ENCODE results near the gene LTBP2.
A peak's percentile ranks its signal among the peaks of the same experiment; 100 is the strongest.
"Not testable (repeated sequence)": the region's sequence is repeated elsewhere in the genome, so short reads cannot be mapped to it uniquely, and the experiment has no call there.

Gene LTBP2

DNA sequence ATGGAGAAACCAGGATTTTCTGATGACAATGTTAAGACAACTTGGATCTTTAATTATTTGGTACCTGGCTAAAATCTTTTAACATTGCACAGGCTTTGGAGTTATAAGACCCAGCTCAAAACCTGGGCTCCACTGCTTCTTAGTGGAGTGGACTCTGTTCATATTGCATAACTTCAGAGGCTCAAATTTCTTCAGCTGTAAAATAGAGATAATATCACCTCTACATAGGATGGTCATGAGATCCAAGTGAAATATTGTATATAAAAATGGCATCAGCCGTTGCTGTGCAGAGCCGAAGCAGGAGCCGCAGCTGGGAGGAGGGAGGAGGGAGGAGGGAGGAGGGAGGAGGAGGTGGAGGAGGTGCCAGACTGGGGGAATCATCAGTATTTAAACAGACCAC, 129.5 kb downstream of the LTBP2 start:
- DNase-seq (ENCODE audit: low spot score), result no peak

DNA sequence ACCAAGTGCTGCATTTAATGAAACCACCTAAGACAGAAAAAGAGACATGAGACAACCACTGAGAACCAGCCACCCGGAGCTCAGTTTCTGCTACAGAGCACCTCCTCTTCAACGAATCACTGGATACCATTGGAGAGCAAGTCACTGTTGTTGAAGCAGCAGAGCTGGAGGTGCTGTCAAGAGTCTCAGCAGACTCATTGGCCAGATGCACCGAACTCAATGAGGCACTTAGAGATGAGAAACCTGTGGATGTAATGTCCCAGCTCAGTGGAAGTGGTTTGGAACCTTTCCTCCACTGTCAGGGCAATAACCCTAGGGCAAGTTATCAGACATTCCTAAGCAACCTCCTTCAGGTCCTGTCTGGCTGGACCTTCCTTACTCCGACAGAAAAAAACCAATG, 132.0 kb downstream of the LTBP2 start:
- no peak for DNase-seq (ENCODE audit: low spot score)

DNA sequence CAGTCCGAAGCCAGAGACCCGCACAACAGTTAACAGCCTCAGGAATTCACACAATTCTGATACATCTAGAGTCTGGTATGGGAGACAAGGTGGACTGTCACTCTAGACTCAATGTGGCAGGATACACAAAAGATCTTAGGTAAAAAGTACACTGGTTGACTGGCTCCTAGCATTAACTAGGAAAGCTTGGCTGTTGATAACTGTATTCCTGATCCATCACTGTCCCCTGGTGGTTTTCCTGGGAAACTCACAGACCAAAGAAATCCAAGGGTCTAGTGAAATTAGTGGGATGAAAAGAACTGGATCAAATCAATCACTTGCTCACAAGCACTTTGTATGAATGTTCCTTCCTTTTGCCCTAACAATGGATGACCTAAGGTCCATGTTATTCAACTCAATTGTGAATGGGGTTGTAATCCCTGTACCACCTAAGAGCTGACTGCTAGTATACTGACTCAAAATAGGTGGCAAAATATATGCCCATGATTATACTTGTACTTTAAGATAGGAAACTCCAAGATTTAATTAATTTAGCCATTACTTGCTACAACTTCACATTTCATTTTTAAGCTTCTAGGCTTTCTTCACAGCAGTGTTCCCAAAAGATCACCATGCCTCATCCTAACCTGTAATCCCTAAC, 132.9 kb downstream of the LTBP2 start:
- DNase-seq (ENCODE audit: low spot score), result no peak

DNA sequence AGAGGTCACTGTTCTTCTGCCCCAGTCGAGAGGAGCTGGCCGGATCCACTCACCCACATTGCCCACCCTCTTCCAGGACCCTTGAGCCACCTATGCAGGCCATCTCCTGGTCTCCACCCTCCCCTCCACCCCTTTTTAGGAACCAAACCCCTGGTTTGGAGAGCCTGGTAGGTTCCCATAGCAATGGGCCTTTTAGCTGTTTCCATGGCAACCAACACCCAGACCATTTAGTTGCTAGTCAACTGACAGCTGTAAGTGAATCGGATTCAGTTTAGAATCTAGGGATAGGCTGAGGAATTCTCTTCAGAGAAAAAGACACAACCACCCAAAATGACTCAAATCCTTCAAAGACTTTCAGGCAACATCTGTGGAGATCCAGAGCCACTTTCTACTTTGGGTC, 135.4 kb downstream of the LTBP2 start:
- DNase-seq (ENCODE audit: low spot score), result no peak

DNA sequence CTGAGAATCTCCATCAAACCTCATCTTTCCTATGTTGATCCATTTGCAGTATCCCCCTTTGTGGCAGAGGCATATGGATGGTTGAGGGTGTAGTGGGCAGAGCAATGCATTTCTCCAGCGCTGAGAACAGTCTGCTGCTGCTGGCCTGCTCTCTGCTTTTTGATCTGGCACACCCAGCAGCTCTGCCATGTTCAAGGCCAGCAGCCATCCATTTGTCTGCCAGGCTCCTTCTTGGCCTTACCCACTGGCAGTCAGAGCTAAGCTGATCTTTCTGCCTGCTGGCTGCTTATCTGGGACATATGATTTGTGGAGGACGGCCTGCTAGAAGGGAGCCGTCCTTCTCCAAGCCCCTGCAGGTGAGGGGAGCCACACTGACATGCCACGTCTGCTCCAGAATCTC, 135.9 kb downstream of the LTBP2 start:
- DNase-seq (ENCODE audit: low spot score), result no peak

DNA sequence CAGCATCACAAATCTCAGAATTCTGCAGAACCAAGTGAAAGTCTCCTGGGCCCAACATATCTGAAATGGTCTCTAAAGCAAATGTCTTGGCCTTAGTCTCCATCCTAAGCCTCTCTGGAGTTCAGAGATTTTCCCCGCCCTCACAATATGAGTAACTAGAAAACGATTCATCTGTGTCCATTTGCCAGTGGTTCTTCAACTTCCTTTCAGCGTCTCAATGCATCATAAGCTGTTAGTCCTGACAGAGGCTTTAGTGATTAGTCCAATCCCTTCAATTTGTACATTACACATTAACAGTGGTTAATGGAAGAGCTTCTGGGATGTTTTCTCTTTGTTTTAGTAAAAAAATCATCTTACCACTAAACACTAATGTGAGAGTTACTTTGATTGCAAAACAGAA, 136.4 kb downstream of the LTBP2 start:
- DNase-seq (ENCODE audit: low spot score), result no peak

DNA sequence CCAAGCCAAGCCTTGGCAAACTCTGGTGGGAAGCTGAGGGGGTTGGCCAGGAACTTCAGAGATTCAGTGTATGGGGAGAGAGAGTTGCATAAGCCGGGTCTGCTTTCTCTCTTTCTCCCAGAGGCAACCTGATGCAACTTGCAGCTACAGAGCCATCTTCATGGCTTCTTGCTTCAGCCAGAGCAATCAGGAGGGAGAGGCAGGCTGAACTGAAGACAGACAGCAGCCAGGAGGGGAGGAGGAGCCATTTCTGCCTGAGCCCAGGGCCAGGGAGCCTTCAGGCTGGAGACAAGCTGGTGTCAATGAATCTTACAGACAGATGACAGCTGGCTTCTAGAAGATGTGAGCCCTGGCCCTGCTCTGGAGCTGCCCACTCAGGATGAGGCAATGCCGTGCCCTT, 137.7 kb downstream of the LTBP2 start:
- DNase-seq (ENCODE audit: low spot score), result no peak

DNA sequence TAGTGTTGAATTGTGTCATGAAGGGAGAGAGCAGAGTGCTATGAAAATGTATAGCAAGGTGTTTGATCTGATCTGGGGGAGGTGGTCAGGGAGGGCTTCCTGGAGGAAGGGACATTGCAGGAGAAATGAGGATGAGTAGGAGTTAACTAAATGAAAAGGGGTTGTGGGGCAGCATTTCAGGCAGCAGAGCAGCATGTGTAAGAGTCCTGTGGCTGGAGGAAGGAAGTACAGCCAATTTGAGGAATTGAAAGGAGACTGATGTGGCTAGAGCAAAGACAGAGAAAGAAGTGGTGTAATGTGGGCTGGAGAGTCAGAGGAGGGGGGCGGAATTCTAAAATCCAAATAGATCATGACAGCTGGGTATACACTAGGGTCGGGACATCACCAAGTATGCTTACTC, 139.4 kb downstream of the LTBP2 start:
- DNase-seq (ENCODE audit: low spot score), result no peak

DNA sequence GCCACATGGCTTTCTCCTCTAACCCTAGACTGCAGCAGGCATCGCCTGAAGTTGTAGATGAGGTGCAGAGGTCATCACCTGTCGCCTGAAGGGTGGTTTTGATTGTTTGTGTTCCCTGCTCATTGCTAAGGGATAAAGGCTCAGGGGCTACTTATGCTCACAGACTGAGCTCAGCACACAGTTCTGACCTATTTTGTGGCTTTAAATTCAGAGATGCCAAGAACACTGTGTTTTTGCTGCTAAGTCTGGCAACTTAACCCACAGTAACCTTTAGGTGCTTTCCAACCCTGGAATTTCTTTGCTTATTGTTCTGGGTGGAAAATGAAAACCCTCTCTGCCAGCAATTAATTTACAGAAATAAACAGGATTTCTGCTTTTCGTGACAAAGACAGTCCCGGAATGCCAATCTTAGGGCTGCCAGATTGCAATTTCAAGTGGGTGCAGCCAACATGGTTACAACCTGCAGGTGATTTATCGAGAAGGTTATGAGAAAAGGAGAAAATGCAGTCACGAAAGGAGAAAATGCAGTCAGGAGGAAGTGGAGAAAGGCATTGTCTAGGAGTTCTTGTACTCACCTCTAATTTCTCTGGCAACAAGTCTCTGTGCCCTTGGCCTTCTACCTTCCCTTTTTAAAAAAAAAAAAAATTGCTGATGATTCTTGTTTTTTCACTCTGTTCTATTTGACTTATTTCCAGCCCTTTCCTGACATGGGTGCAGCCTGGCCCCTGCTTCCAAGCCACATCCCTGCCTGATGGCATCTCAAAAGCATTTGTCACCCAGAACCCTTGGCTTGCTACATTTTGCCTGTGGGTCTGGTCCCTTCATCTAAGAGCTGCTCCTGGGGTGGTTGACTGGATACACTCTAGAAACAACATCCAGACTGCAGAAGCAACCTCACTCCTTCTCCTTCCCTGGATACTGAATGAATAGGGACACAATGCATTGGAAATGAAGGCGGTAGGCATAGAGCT, 142.2 kb downstream of the LTBP2 start:
- DNase-seq (ENCODE audit: low spot score), result no peak

DNA sequence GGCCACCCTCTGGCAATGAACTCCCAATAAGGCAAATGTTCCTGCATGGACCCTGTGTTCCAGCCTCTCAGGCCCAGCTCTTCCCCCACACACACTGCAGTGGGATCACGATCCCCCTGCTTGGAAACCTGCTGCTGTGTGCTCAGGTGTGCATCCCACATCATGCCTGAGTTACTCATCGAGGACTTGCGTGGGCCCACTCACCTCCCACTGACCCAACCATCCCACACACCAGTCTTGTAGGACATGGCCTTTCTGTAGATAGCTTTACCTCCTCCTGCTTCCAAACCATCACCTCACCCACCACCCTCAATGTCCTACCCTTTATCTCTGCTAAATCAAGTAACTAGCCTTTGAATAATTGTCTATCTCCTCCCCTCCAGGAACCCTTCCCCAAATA, 143.5 kb downstream of the LTBP2 start:
- DNase-seq (ENCODE audit: low spot score), result no peak

DNA sequence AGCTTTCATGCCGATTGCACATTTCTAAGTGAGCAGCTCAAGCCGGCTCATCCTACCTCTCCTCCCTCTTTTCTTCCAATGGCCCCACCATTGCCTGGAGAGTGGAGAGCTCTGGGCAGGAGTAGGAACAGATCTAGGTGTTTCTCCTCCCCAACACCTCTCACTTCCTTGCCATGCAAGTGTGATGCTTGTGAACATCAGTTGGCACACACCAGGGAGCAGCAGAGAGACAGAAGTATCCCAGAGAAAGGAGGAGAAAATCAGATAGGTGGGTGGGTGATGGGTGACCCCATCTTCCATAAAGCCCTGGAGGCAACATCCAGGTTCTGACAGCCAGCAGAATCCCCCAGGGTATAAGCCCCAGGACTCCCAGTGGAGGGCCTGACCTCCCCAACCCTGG, 146.7 kb downstream of the LTBP2 start:
- DNase-seq (ENCODE audit: low spot score), result no peak

DNA sequence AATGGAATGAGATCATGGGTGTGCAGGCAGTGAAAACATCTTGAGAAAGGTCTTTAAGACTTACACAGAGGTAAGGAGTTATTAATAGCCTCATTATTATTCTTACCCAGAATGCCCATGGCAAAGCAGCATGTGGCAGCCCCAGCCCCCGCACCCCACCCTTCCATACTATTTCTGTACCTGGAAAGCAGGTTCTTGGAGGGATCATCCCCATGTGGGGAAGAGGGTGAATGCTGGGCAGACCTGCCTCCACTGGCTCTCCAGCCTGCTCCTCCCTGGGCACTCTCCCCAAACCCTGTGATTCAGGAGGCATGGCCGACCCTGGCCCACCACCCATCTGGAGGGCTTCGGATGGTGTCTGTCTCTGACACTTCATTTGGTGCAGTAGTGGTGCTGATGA, 147.3 kb downstream of the LTBP2 start:
- no peak for DNase-seq (ENCODE audit: low spot score)

DNA sequence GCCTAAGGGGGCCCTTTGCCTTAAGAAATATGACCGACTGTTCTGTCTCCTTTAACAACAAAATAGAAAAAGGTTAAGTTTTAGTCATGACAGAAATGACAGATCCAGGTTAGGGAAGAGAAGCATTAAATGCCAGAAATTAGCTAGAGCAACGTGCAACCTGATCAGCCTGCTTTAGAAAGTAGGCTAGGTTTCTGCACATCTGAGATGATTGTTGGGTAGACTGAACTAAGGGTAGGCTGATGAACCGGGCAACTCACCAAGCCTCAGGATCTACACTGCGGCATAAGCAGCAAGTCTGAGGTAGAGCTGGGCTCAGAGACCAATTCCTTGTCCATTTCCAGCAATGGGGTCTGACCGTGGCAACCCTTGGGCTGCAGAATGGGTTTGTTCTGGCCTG, 148.3 kb downstream of the LTBP2 start:
- no peak for DNase-seq (ENCODE audit: low spot score)

DNA sequence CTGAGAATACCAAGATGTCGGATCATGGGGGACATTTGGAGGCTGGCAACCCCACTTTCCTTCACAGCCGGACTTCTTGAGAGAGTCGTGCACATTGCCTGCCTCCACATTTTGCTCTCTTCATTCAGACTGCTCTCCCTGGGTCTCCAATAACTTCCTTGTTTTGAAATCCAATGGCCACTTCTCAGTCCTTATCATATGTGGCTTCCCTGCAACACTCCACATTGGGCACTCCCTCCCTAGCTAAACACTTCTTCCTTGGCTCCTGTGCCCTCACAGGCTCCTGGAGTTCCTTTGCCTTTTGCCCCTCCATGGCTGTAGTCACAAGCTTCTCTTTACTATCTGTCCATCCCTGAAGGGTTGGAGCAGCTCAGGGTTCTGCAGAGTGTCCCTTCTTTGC, 149.0 kb downstream of the LTBP2 start:
- no peak for DNase-seq (ENCODE audit: low spot score)

DNA sequence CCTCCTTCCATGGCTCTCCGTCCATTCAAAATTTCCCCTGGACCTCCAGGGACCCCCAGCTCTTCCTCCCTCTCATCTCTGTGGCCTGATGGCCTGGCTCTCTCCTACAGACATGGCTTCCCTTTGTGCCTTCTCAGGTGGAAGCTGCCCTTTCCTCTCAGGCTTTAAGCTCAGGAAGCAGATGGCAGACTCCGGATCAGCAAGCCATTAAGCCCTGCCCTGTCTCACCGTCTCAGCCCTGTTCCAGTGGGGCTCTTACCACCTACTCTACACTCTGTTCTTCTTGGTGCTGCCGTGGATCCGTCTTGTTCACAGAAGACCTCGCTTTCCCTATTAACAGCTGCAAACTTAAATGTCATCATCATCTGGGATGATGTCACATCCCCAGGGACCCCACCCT, 152.1 kb downstream of the LTBP2 start:
- no peak for DNase-seq (ENCODE audit: low spot score)

DNA sequence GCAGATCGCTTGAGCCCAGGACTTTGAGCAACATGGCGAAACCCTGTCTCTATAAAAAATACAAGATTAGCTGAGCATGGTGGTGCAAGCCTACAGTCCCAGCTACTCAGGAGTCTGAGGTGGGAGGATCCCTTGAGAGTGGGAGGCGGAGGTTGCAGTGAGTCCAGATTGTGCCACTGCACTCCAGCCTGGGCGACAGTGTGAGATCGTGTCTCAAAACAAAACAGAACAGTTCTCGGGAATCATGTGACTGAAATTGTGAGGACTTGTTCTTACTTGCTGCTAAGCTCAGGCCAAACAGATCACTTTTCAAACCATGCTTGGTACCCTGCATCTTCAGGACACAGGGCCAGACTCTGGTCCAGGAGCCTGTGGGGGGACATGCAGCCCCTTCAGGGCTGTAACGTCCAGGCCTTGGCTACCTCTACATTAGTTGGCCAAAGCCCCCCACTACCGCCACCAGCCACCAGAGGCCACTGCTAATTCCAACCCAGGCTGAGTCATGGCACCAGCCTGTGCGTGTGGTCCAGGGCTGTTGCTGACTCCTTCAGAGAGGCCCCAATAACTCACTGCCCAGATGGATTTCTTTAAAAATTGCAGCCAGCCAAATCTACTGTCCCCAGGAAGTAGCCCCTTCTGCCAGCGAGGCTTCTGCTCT, 152.6 kb downstream of the LTBP2 start:
- DNase-seq (ENCODE audit: low spot score), result peak; percentile 13

DNA sequence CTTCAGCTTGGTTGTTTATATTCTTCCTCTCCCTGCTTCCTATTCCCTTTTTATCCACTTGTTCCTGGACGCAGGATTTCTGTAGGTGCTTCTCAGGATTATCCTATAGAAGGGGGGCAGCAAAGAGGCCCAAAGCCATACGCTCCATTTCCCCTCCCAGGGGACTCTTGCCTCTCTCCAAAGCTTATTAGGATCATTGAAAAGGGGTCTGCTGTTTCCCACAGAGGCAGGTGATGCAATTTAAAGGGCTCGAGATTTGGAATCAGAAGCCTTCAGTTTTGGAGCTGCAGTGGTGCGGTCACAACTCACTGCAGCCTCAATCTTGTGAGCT, 154.5 kb downstream of the LTBP2 start:
- no peak for DNase-seq (ENCODE audit: low spot score)

DNA sequence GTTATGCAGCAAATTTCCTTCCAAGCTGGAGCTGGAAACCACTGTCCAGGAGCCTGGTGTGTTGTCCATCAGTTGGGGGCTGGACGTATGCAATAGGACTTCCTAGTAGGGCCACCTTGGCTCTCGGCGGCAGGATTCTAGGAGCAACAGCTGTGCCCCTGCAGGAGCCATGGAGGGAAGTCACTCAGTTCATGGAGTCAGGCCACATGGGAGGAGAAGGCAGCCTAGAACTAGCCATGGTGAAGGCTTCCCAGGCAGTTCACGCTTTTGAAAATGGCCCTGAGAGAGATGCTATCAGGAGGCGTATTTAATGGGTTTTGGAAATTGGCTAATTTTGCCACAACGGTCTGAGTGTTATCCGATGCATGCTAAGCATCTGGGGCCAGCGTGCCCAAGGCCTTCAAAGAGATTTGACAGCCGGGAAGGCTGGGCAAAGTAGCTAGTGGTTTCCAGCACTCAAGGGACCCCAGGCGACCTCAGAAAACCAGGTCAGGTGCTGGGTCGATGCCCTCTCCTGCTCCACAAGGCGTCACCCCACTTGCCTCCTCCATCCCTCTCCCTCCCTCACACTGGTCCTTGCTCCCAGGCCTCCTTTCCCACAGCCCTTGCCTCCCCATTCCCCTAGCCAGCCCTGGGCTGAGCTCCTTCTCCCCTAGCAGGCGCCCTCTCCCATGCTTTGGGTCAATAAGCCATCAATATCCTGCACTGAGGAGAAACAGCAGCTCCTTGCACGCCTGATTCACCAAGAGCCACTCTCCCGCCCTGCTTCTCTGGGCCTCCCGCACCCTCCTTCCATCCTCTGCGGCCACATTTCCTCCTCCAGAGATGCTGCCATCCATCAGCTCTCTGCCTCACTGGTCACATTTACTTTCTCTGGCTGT, 155.1 kb downstream of the LTBP2 start:
- DNase-seq (ENCODE audit: low spot score), result no peak

DNA sequence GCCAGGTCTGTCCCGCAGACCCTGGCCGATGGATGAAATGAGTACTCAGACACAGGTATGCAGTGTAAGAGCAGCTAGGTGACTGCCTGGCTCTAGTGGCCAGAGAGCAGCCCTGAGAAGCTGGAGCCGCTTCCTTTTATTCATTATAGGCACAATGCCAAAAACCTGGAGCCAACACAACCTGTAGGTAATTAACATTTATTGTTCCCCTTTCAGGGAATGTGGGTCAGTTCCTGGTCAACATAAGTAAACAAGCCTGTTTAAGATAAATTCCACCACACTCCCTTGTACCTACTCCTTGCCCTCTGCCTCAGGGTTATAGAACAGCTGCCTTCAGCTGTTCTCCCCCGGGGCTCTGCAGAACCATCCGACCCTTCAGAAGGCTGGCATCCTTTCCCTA, 157.6 kb downstream of the LTBP2 start:
- not testable (repeated sequence) for DNase-seq (ENCODE audit: low spot score)

Measured in CD4-positive, alpha-beta T cell treated with Interleukin-15 for 4 hours (primary cell).